Measurements from ENCODE around the gene GTF3C5. TPM values are rescaled to one million over a fixed set of nuclear protein-coding genes. Genes with fewer than 3 reads are reported as not detected.
A peak's percentile ranks its signal among the peaks of the same experiment; 100 is the strongest.
"Not testable (repeated sequence)": the region's sequence is repeated elsewhere in the genome, so short reads cannot be mapped to it uniquely, and the experiment has no call there.

The GTF3C5 gene
- total RNA-seq, 1 donor: 76.2 TPM

- no peak for DNase-seq (ENCODE audit: low read depth in 2 of 3, low spot score in 2 of 3)
Observed at GRCh38 chr9:133051281-133051900, 20.6 kb downstream of the GTF3C5 start.

DNA sequence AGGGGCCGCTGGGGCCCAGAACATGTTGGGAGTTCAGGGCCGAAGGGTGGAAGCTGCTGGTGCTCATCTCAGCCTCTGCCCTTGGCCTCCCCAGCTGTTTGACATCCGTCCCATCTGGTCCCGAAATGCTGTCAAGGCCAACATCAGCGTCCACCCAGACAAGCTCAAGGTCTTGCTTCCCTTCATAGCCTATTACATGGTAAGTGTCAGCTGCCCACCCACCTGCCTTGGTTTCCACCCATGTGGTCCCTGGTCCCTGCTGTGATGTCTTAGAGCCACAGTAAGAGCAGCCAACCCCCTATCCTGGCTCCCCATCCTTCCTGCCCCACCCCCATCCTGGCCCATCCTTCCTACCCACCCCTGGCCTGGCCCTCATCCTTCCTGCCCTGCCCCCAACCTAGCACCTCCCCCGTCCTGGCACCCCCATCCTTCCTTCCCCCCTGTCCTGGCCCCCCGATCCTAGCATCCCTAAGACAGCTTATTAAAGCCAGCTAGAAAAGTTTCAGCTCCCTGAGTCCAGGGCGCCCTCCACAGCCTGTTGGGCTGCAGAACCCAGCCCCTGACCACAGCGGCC, 21.3 kb downstream of the GTF3C5 start:
- no peak for DNase-seq (ENCODE audit: low read depth in 2 of 3, low spot score in 2 of 3)

DNA sequence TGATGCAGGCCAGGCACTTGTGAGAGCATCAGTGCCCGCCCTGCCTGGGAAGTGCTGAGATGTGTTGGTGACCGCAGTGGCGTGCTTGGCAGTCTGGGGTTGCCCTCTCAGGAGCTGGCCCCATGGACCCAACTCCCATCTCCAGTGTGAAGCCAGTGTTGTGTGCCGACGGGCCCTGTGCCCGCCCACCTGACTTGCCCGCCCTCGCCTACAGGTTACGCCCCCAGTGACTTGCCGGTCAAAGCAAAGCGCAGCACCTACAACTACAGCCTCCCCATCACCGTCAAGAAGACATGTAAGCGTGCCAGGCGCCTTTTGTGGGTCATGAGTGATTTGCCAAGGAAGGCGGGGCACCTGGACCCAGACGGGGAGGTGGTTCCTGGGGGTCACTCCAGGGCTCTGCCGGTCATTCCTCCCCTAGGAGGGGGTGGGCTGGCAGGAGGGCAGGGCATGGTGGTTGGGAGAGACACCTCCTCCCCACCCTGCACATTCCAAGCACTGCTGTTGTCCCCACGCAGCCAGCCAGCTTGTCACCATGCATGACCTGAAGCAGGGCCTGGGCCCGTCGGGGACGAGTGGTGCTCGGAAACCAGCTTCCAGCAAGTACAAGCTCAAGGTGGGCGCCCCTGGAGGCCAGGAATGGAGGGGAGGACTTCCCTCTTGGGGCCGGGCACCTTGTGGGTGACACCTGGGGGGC, 23.5 kb downstream of the GTF3C5 start:
- DNase-seq (ENCODE audit: low read depth in 2 of 3, low spot score in 2 of 3): no peak

DNA sequence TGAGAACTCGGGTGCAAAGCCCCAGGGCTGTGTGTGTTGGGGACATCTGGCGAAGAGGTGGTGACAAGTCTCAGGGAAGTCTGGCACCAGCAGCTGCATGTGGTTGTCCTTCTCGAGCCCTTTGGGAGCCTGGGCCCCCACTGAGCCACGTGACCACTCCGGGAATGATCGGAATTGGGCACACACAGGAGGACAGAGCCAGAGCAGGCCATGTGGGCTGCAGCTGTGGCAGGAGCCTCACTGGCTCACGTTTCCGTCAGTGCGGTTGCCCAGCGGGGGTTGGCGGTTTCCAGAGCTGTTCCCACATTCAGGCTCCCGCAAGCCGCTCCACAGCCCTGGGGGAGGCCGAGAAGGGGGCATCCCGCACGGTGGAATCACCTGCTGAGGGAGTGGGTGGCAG, 24.2 kb downstream of the GTF3C5 start:
- no peak for DNase-seq (ENCODE audit: low read depth in 2 of 3, low spot score in 2 of 3)

GRCh38 chr9:133055788-133056420, 25.1 kb downstream of the GTF3C5 start:
- no peak for DNase-seq (ENCODE audit: low read depth in 2 of 3, low spot score in 2 of 3)

- DNase-seq (ENCODE audit: low read depth in 2 of 3, low spot score in 2 of 3): no peak
Observed at GRCh38 chr9:133056533-133056932, 25.7 kb downstream of the GTF3C5 start.

DNA sequence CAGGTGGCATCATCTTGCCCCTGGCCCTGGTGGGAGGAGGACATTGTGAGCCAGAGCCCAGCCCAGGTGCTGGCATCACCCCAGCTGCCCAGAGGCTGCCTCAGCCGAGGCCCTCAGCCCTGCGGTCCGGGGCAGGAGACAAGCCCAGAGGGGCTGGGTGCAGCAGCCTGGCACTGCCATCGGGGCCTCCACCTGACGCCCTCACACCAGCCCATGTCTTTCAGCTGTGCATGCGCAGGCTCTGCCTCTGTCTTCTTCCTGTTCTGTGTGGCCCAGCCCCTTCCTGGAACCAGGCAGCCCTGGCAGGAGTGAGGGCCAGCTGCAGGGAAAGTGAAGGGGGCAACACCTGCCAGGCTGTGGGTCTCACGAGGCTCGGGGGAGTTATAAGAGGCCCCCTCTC, 26.2 kb downstream of the GTF3C5 start:
- peak; percentile 7 to 84 (median 67) for DNase-seq (ENCODE audit: low read depth in 2 of 3, low spot score in 2 of 3)

- DNase-seq (ENCODE audit: low read depth in 2 of 3, low spot score in 2 of 3): no peak
Observed at GRCh38 chr9:133057553-133057952, 26.8 kb downstream of the GTF3C5 start.

DNA sequence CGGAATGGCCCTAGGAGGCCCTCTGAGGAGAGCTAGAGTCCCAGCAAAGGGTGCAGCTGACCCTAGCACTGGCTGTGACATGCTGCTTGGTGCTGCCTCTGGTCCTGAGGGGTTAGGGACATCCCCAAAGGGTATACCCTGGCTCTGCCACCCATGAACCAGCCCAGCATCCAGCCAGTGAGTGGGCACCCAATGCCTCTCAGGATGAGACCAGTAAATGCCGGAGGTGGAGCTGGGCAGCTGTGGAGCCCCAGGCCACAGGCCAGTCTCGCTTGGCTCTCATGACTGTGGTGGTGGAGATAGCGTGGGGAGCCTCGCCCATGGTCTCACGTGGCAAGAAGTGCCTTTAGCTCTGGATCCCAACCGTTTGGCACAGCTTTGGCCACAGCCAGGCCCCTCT, 27.3 kb downstream of the GTF3C5 start:
- DNase-seq (ENCODE audit: low read depth in 2 of 3, low spot score in 2 of 3): no peak

DNA sequence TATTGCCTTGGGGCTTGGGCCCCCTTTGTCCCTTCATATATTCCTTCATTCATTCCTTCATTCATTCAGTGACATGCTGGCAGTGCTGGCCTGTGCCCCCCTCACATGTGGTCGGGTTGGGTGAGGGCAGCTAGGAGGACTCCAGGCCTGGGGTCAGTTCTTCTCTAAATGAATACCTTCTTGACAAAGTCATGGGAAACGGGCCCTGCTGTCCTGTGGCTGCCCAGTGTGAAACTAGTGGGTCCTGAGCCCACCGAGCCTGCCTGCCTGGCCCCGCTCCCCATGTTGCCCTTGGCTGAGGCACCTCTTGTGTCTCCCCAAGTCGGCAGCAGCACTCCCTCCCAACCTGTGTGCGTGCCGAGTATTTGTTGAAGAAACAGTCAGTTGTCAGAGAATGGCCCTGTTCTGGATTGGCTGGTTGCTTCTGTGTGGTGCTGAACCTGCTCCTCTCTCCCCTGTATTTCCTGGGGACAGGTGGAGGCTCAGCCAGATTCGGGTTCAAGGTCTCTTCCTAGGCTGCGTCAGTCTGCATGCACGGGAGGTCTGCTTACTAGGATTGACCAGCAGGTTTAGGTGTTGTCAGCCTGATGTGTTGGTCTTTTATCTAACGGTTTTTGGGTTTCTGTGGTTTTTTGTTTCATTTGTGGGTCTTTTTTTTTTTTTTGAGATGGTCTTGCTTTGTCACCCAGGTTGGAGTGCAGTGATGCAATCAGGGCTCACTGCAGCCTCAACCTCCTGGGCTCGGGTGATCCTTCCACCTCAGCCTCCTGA, 27.9 kb downstream of the GTF3C5 start:
- peak in 2 of 3 donors; percentile 42 to 48 for DNase-seq (ENCODE audit: low read depth in 2 of 3, low spot score in 2 of 3)

- DNase-seq (ENCODE audit: low read depth in 2 of 3, low spot score in 2 of 3): no peak
Observed at GRCh38 chr9:133059623-133060022, 28.8 kb downstream of the GTF3C5 start.

DNA sequence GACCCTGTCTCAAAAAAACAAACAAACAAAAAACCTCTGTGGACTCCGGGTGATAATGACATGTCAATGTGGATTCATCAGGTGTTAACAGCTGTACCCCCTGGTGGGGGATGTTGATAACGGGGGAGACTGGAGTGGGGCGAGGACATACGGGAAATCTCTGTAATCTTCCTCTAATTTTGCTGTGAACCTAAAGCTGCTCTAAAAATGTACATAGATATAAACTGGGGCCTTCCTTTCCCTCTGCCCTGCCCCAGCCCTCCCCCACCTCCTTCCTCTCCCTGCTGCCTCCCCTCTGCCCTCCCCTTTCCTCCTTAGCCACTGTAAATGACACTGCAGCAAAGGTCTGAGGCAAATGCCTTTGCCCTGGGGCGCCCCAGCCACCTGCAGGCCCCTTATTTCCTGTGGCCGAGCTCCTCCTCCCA, 29.6 kb downstream of the GTF3C5 start:
- DNase-seq (ENCODE audit: low read depth in 2 of 3, low spot score in 2 of 3): peak in 2 of 3 donors; percentile 48 to 56

GRCh38 chr9:133061019-133061763, 30.4 kb downstream of the GTF3C5 start:
- DNase-seq (ENCODE audit: low read depth in 2 of 3, low spot score in 2 of 3): not testable (repeated sequence)

- DNase-seq (ENCODE audit: low read depth in 2 of 3, low spot score in 2 of 3): not testable (repeated sequence)
Observed at GRCh38 chr9:133061764-133062145, 31.0 kb downstream of the GTF3C5 start, which contains the start of gene CEL. Gene CEL, plus strand, starts transcription at chr9:133061981. Its CDS starts 22 bp downstream, at chr9:133062003.

DNA sequence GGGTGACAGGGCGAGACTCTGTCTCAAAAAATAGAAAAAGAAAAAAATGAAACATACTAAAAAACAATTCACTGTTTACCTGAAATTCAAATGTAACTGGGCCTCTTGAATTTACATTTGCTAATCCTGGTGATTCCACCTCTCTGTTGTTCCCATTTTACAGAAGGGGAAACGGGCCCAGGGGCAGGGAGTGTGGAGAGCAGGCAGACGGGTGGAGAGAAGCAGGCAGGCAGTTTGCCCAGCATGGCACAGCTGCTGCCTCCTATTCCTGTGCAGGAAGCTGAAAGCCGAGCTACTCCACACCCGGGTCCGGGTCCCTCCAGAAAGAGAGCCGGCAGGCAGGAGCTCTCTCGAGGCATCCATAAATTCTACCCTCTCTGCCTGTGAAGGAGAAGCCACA, 31.8 kb downstream of the GTF3C5 start:
- DNase-seq (ENCODE audit: low read depth in 2 of 3, low spot score in 2 of 3): peak in 1 of 3 donors; percentile 29

GRCh38 chr9:133063159-133063499, 32.3 kb downstream of the GTF3C5 start:
- DNase-seq (ENCODE audit: low read depth in 2 of 3, low spot score in 2 of 3): peak in 1 of 3 donors; percentile 15

GRCh38 chr9:133063500-133064231, 32.9 kb downstream of the GTF3C5 start:
- no peak for DNase-seq (ENCODE audit: low read depth in 2 of 3, low spot score in 2 of 3)

DNA sequence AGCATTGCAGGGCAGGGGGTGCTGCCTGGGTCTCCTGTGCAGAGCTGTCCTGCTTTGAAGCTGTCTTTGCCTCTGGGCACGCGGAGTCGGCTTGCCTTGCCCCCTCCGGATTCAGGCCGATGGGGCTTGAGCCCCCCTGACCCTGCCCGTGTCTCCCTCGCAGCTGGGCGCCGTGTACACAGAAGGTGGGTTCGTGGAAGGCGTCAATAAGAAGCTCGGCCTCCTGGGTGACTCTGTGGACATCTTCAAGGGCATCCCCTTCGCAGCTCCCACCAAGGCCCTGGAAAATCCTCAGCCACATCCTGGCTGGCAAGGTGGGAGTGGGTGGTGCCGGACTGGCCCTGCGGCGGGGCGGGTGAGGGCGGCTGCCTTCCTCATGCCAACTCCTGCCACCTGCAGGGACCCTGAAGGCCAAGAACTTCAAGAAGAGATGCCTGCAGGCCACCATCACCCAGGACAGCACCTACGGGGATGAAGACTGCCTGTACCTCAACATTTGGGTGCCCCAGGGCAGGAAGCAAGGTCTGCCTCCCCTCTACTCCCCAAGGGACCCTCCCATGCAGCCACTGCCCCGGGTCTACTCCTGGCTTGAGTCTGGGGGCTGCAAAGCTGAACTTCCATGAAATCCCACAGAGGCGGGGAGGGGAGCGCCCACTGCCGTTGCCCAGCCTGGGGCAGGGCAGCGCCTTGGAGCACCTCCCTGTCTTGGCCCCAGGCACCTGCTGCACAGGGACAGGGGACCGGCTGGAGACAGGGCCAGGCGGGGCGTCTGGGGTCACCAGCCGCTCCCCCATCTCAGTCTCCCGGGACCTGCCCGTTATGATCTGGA, 33.7 kb downstream of the GTF3C5 start:
- DNase-seq (ENCODE audit: low read depth in 2 of 3, low spot score in 2 of 3): no peak

DNA sequence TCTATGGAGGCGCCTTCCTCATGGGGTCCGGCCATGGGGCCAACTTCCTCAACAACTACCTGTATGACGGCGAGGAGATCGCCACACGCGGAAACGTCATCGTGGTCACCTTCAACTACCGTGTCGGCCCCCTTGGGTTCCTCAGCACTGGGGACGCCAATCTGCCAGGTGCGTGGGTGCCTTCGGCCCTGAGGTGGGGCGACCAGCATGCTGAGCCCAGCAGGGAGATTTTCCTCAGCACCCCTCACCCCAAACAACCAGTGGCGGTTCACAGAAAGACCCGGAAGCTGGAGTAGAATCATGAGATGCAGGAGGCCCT, 34.2 kb downstream of the GTF3C5 start:
- no peak for DNase-seq (ENCODE audit: low read depth in 2 of 3, low spot score in 2 of 3)

Measured in hematopoietic multipotent progenitor cell (in vitro differentiated cells).